GM12864 (cell line): ENCODE results near the gene BAHCC1.

Experiments used
- DNase-seq: peaks from one replicate; pipeline ENCODE4 v3.0.0-alpha.2; 2011; ENCODE audit warnings: low read depth
- H3K4me3 ChIP-seq: 2 replicates; pipeline ENCODE4 v1.5.1; 2011; ENCODE audit warnings: mild to moderate bottlenecking, low read depth, low read length, control low read depth
- TF ChIP-seq, protein P1 (sequence below): IDR thresholded peaks from 2 replicates; pipeline ENCODE4 v1.5.1; 2011; ENCODE audit warnings: low read depth, mild to moderate bottlenecking, moderate library complexity, low read length, control low read depth, inconsistent platforms; ENCODE audit errors: missing control alignments

BAHCC1 gene

DNA sequence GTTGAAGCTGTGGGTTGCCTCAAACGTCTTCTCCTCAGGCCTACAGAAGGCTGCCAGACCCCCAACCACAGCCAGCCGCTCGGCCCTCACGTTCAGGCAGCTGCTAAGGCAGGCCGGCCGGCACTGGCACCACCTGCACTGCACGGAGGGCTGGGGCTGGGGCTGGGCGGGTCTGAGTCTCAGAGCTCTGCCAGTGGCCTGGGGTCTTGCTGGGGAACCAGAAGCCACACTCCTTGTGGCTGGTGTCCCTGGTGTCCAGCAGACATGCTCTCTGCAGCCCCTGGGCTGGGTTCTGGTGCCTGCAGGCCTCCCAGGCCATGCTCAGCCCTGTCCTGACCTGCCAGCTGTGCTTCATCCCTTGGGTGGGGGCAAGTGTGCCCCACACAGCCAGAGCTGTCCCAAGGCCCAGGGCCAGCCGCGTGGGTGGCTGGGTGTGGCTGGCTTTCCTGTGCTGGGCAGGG, 42.0 kb downstream of the BAHCC1 start:
- DNase-seq, result no peak
- H3K4me3 ChIP-seq, result no peak overlapping the region
- TF ChIP-seq, protein P1, sequence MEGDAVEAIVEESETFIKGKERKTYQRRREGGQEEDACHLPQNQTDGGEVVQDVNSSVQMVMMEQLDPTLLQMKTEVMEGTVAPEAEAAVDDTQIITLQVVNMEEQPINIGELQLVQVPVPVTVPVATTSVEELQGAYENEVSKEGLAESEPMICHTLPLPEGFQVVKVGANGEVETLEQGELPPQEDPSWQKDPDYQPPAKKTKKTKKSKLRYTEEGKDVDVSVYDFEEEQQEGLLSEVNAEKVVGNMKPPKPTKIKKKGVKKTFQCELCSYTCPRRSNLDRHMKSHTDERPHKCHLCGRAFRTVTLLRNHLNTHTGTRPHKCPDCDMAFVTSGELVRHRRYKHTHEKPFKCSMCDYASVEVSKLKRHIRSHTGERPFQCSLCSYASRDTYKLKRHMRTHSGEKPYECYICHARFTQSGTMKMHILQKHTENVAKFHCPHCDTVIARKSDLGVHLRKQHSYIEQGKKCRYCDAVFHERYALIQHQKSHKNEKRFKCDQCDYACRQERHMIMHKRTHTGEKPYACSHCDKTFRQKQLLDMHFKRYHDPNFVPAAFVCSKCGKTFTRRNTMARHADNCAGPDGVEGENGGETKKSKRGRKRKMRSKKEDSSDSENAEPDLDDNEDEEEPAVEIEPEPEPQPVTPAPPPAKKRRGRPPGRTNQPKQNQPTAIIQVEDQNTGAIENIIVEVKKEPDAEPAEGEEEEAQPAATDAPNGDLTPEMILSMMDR, result no peak

DNA sequence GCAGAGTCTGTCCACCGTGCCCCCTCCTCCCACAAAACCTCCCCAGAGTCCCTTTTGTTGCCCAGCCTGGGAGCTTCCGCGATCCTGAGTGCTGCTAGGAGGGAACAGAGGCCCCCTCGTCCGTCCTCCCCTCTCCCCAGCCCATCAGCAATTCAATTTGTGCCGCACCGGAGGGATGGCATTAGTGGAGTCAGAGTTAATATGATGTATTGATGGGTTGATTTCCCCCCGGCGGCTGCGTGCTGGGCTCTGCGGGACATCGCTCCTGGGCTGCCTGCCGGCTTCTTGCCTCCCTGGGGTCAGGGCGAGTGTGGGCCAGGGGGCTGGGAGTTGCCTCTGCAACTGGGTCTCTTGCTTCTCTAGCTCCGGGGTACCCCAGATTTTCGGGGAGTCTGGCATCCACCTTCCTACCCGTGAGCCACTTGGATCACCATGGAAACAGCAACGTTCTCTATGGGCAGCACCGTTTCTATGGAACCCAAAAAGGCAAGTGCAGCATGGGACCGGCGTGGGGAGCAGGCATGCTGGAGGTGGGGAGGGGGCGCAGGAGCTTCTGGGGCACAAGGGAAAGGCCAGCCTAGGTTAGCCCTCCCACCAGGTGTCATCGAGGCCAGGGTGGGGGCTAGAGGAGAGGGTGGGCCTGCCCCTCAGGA, 42.9 kb downstream of the BAHCC1 start:
- H3K4me3 ChIP-seq, result no peak overlapping the region
- no peak for DNase-seq
- TF ChIP-seq, protein P1, result no peak

DNA sequence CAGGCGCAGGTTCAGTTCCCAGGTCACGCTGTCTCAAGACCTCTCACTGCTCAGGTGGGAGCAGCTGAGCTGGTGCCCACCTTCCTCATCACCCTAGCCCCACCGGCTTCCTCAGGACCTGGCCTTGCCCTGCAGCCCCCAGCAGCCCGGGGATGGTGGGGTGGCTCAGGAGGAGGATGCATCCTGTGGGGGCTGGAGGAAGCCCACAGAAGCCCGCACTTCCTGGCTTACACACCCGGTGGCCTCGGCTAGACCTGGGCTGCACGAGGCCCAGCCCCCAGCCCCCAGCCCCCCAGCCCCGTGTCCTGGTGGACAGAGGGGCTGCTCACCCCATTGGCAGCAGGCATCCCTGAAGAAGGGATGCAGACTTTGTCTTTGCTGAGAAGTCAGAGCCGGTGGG, 43.4 kb downstream of the BAHCC1 start:
- H3K4me3 ChIP-seq, result no peak overlapping the region
- no peak for DNase-seq
- TF ChIP-seq, protein P1, result no peak

DNA sequence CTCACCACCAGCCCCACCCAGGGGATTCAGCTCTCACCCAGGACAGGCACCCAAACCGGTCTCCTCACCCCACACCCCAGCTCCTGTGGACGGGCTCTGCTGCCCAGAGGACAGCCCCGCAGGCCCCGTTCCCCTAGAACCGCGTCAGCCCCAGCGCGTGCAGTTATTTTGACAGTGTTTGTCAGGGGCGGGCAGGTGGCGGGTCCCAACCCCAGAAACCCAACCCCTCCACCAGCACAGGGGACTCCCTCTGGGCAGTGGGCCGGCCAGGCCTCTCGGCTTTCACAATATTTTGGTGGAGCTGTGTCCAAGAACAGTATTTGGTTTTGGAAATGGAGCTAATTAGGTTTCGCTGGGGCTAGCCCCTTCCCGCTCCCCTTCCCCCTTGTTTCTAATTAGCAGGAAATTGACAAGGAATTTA, 44.8 kb downstream of the BAHCC1 start:
- TF ChIP-seq, protein P1, result no peak
- no peak for DNase-seq
- H3K4me3 ChIP-seq, result no peak overlapping the region

DNA sequence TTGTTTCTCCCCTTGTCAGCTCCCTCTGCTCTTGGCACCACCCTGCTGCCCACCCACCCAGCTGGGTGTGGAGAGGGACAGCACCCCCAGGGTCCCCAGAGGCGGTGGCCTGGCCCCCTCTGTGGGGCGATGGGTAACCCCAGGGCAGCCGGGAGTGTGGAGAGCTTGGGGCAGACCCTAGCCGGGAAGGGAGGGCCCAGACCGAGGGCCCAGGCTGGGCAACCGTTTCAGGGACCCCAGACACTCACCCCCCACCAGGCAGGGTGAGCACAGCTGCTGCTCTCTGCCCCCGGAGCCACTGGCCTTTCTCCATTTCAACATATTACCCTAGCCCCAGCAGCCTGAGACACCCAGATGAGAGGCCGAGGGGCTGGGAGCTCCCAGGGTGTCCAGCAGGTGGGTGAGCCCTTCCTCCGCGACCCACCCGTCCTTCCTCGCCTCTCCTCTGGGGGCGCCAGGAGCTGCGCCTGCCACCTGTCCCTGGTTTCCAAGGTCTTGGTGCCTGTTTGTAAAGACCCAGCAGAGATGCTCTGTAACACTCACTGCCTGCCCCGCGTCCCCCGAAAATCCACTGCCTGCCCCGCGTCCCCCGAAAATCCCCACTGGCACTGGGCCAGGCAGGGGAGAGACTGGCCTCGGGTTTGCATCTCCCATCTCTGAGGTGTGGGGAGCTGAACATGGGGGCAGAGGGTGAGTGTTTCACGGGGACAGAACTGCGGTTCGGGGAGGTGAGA, 45.4 kb downstream of the BAHCC1 start:
- TF ChIP-seq, protein P1, result peak; percentile 78
- no peak for DNase-seq
- no peak overlapping the region for H3K4me3 ChIP-seq

DNA sequence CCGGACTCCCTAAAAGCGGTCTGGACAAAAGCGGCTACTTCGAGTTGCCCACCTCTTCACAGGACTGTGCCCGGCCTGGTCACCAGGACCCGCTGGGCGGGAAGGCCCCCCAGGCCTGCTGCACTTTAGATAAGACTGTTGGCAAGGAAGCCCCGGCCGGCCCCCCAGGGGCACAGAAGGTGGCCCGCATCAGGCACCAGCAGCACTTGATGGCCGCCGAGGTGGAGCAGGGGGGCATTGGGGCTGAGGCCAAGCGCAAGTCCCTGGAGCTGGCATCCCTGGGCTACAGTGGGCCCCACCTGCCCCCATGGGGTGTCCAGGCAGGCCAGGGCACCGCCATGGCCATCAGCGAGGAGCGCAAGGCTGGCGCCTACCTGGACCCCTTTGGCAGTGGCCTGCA, 47.5 kb downstream of the BAHCC1 start:
- DNase-seq, result no peak
- no peak overlapping the region for H3K4me3 ChIP-seq
- TF ChIP-seq, protein P1, result no peak
